Natural killer cell (primary cell): ENCODE measurements around the gene RASGRF2. TPM values are rescaled to one million over a fixed set of nuclear protein-coding genes. Genes with fewer than 3 reads are reported as not detected.

Experiments
- ATAC-seq, 3 donors: fragments of 150-1000 bp in 2 of 3; fragments of 200-7000 bp in 1 of 3; cut with Tn5 transposase; 1 replicate in 1 of 3; 2 replicates in 2 of 3; pipeline ENCODE4 v1.10.0; 2021; ENCODE audit warnings: mild to moderate bottlenecking in 2 of 3, moderate library complexity in 2 of 3
- DNase-seq, 2 donors: peaks; one replicate each; pipeline versions ENCODE4 v3.0.0 to v3.0.0-alpha.2; 2013 to 2021; ENCODE audit warnings: mixed read lengths in 1 of 2
- H3K27ac ChIP-seq: one replicate; pipeline ENCODE4 v1.5.1; 2013; ENCODE audit warnings: mild to moderate bottlenecking, low read length
- H3K27me3 ChIP-seq: one replicate; pipeline ENCODE4 v1.6.1; 2013; ENCODE audit warnings: low read length; ENCODE audit not compliant: control insufficient read depth, insufficient read depth
- H3K36me3 ChIP-seq: one replicate; pipeline ENCODE4 v1.6.1; 2013; ENCODE audit warnings: low read length; ENCODE audit not compliant: control insufficient read depth, insufficient read depth
- H3K4me1 ChIP-seq: one replicate; pipeline ENCODE4 v1.6.1; 2013; ENCODE audit warnings: low read length; ENCODE audit not compliant: control insufficient read depth, insufficient read depth
- H3K4me3 ChIP-seq: one replicate; pipeline ENCODE4 v1.5.1; 2013; ENCODE audit warnings: low read length
- H3K9me3 ChIP-seq: one replicate; pipeline ENCODE4 v1.6.1; 2013; ENCODE audit warnings: low read length; ENCODE audit not compliant: control insufficient read depth, insufficient read depth
- H3K27ac Mint-ChIP-seq, 2 donors: one replicate each; pipeline ENCODE4 v1.8.0; 2022; ENCODE audit warnings: mild to moderate bottlenecking in 2 of 2, mixed read lengths in 2 of 2, moderate library complexity in 1 of 2
- H3K27me3 Mint-ChIP-seq, 2 donors: one replicate each; pipeline ENCODE4 v1.8.0; 2022; ENCODE audit warnings: low read depth in 2 of 2, mixed read lengths in 2 of 2
- H3K36me3 Mint-ChIP-seq: one replicate; pipeline ENCODE4 v1.8.0; 2022; ENCODE audit warnings: mixed read lengths
- H3K4me1 Mint-ChIP-seq, 2 donors: one replicate each; pipeline ENCODE4 v1.8.0; 2022; ENCODE audit warnings: mixed read lengths in 2 of 2
- H3K4me3 Mint-ChIP-seq: one replicate; pipeline ENCODE4 v1.8.0; 2022; ENCODE audit warnings: mild to moderate bottlenecking, moderate library complexity, mixed read lengths
- H3K9me3 Mint-ChIP-seq, 2 donors: one replicate each; pipeline ENCODE4 v1.8.0; 2022; ENCODE audit warnings: mixed read lengths in 2 of 2
- WGBS: methylation state at CpG from one replicate; pipeline ENCODE4 v1.1.7; 2013; ENCODE audit warnings: missing lambda C conversion rate; ENCODE audit not compliant: insufficient coverage; 5-methylcytosine and 5-hydroxymethylcytosine counted together
- intact Hi-C: fragments of 100-400 bp; cut with micrococcal nuclease; formaldehyde crosslinking; loops from one replicate; pipeline ENCODE4 v1.14.2; 2022
- total RNA-seq, 4 donors: library from RNA; stranded (reverse); fragments of 120-200 nt in 1 of 4; gene quantifications; one replicate each; pipeline versions ENCODE4 v1.2.3 to v1.2.4, GENCODE V29; 2013 to 2022
- TF ChIP-seq, protein P1 (sequence below): fragments of 200-600 bp; IDR thresholded peaks from one replicate; pipeline ENCODE4 v1.8.0; 2022; ENCODE audit warnings: antibody characterized with exemption

RASGRF2 gene
- total RNA-seq, 3 donors from 2014 or later (not counting 1 experiment from before 2014, with no cell fraction given): 5.6 to 10.1 (median 6.1) TPM

DNA sequence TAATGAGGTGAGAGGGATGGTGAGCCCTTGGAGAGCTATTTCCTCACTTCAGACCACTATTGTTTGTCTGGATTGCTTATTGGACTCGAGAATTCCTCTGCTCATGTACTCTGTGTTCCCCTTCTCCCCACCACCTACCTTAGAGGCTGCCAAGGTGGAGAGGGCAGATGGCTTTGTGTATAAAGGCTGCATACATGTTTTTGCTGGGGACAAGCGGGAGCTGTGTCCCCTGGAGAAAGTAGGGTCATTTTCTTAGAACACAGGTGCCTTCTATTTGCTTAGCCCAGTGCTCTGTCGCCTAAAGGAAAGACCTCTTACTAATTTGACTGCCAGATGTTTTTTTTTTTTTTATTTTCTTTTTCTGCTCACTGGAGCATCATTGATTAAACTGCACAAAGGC, 29.7 kb downstream of the RASGRF2 start:
- H3K27me3 ChIP-seq: no peaks in the 10 kb centered on the region
- H3K4me3 Mint-ChIP-seq: no peak overlapping the region
- peaks cover 6% of the 10 kb centered on the region in 2 donors for H3K4me1 Mint-ChIP-seq
- H3K9me3 ChIP-seq: no peaks in the 10 kb centered on the region
- H3K27ac ChIP-seq: no peak overlapping the region
- no peaks in the 10 kb centered on the region for H3K36me3 Mint-ChIP-seq
- intact Hi-C loops: no loop called here
- H3K9me3 Mint-ChIP-seq: no peaks in the 10 kb centered on the region
- no peaks in the 10 kb centered on the region for H3K4me1 ChIP-seq
- no peak for ATAC-seq
- H3K27ac Mint-ChIP-seq: no peak overlapping the region
- no peaks in the 10 kb centered on the region for H3K27me3 Mint-ChIP-seq
- no peak for DNase-seq
- H3K4me3 ChIP-seq: no peak overlapping the region
- 96% methylated on average over 2 of the region's 3 CpGs for WGBS
- TF ChIP-seq, protein P1, sequence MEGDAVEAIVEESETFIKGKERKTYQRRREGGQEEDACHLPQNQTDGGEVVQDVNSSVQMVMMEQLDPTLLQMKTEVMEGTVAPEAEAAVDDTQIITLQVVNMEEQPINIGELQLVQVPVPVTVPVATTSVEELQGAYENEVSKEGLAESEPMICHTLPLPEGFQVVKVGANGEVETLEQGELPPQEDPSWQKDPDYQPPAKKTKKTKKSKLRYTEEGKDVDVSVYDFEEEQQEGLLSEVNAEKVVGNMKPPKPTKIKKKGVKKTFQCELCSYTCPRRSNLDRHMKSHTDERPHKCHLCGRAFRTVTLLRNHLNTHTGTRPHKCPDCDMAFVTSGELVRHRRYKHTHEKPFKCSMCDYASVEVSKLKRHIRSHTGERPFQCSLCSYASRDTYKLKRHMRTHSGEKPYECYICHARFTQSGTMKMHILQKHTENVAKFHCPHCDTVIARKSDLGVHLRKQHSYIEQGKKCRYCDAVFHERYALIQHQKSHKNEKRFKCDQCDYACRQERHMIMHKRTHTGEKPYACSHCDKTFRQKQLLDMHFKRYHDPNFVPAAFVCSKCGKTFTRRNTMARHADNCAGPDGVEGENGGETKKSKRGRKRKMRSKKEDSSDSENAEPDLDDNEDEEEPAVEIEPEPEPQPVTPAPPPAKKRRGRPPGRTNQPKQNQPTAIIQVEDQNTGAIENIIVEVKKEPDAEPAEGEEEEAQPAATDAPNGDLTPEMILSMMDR: no peak
- H3K36me3 ChIP-seq: no peaks in the 10 kb centered on the region

DNA sequence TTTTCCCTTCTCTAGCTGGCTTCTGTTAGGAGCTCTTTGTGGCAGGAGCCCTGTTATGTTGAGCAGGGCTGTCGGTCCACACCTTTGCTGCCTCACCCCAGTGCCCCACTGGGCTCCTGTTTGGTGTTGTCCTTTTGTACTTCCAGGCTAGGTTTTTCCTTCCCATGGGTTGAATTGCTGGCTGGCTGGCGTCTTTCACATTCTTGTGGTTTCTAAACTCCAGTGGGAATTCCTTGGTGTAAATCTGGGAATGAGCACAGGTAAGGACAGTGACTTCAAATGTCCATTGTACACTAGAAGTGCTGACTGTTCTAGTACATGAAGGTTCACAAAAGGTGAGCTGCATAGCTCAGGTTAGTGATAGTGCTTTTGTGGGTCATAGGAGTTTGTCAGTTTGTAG, 30.4 kb downstream of the RASGRF2 start:
- H3K27me3 Mint-ChIP-seq: no peaks in the 10 kb centered on the region
- no peak overlapping the region for H3K27ac Mint-ChIP-seq
- no peaks in the 10 kb centered on the region for H3K9me3 ChIP-seq
- no peaks in the 10 kb centered on the region for H3K36me3 Mint-ChIP-seq
- 93% methylated on average over 2 of the region's 2 CpGs for WGBS
- no peaks in the 10 kb centered on the region for H3K4me1 ChIP-seq
- intact Hi-C loops: no loop called here
- peaks cover 4% of the 10 kb centered on the region in 2 donors for H3K4me1 Mint-ChIP-seq
- H3K4me3 ChIP-seq: no peak overlapping the region
- no peak for DNase-seq
- TF ChIP-seq, protein P1: no peak
- H3K4me3 Mint-ChIP-seq: no peak overlapping the region
- H3K27me3 ChIP-seq: no peaks in the 10 kb centered on the region
- no peaks in the 10 kb centered on the region for H3K36me3 ChIP-seq
- no peak for ATAC-seq
- no peaks in the 10 kb centered on the region for H3K9me3 Mint-ChIP-seq
- H3K27ac ChIP-seq: no peak overlapping the region

DNA sequence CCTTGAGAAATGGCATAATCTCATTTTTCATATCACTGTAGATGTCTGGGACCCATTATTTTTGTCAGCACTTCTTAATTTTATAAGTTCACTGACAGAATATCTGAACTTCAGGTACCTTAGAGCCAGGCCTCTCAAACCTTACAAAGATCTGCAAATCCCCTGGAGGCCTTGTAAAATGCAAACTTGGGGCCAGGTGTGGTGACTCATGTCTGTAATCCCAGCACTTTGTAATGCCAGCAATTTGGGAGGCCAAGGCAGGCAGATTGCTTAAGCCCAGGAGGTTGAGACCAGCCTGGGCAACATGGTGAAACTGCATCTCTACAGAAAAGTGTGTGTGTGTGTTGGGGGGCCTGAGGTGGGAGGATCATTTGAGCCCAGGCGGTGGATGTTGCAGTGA, 30.8 kb downstream of the RASGRF2 start:
- Histone ChIP-seq H3K27ac (no peak overlapping the region), H3K4me1 (no peaks in the 10 kb centered on the region), H3K4me3 (no peak overlapping the region), H3K36me3 (no peaks in the 10 kb centered on the region), H3K9me3 (no peaks in the 10 kb centered on the region), H3K27me3 (no peaks in the 10 kb centered on the region)
- DNase-seq (no peak), ATAC-seq (no peak)
- WGBS: 100% methylated on average over 1 of the region's 1 CpG
- intact Hi-C loops: no loop called here
- Mint-ChIP-seq H3K9me3 (no peaks in the 10 kb centered on the region), H3K27me3 (no peaks in the 10 kb centered on the region), H3K4me3 (no peak overlapping the region), H3K27ac (no peak overlapping the region), H3K36me3 (no peaks in the 10 kb centered on the region), H3K4me1 (peaks cover 0 to under 1% of the 10 kb centered on the region in 2 donors)
- TF ChIP-seq, protein P1: no peak

DNA sequence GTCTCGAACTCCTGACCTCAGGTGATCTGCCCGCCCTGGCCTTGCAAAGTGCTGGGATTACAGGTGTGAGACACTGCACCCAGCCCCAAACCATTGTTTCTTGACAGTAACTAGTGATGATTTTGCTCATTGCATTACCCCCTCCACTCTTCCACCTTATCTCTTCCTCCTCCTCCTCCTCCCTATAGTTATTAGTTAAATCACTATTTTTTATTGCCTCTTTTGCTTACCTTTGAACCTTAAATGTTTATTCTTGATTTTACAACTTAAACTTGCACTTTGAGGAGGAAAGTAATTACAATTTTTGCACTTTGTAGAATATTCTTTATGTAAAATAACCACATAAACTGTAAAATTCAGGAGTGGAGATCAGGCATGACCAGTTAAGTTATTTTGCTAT, 35.7 kb downstream of the RASGRF2 start:
- Histone ChIP-seq H3K27me3 (no peaks in the 10 kb centered on the region), H3K9me3 (no peaks in the 10 kb centered on the region), H3K4me1 (no peaks in the 10 kb centered on the region), H3K27ac (no peak overlapping the region), H3K4me3 (no peak overlapping the region), H3K36me3 (no peaks in the 10 kb centered on the region)
- no peak overlapping the region for H3K27ac Mint-ChIP-seq
- H3K36me3 Mint-ChIP-seq: no peaks in the 10 kb centered on the region
- no peaks in the 10 kb centered on the region for H3K9me3 Mint-ChIP-seq
- no peak for ATAC-seq
- H3K4me3 Mint-ChIP-seq: no peak overlapping the region
- DNase-seq: no peak
- WGBS: 100% methylated on average over 2 of the region's 2 CpGs
- TF ChIP-seq, protein P1: no peak
- H3K4me1 Mint-ChIP-seq: peaks cover 9 to 10% of the 10 kb centered on the region in 2 donors
- intact Hi-C loops: no loop called here
- peaks cover 0 to 9% of the 10 kb centered on the region in 2 donors for H3K27me3 Mint-ChIP-seq
